Neural progenitor cell (in vitro differentiated cells): ENCODE data around the gene TPP2. TPM values are rescaled to one million over a fixed set of nuclear protein-coding genes. Genes with fewer than 3 reads are reported as not detected.

Experiments used
- DNase-seq: peaks from one replicate; pipeline ENCODE4 v3.0.0-alpha.2; 2016; ENCODE audit warnings: low spot score
- H2AFZ ChIP-seq: fragments of 200-600 bp; sonication (generic); replicated peaks from 2 replicates; pipeline ENCODE4 v1.6.1; 2016; ENCODE audit warnings: antibody characterized with exemption
- H3F3A ChIP-seq: fragments of 200-600 bp; sonication (generic); 2 replicates; pipeline ENCODE4 v1.6.1; 2016; ENCODE audit warnings: antibody characterized with exemption, low read depth
- H3K27ac ChIP-seq: fragments of 200-600 bp; sonication (generic); 2 replicates; pipeline ENCODE4 v1.5.1; 2016; ENCODE audit warnings: mild to moderate bottlenecking
- H3K27me3 ChIP-seq: fragments of 200-600 bp; sonication (generic); 2 replicates; pipeline ENCODE4 v1.6.1; 2016; ENCODE audit warnings: mild to moderate bottlenecking, moderate library complexity
- H3K36me3 ChIP-seq: fragments of 200-600 bp; sonication (generic); 2 replicates; pipeline ENCODE4 v1.5.1; 2016
- H3K4me1 ChIP-seq: fragments of 200-600 bp; sonication (generic); 2 replicates; pipeline ENCODE4 v1.6.1; 2016; ENCODE audit warnings: mixed run types
- H3K4me2 ChIP-seq: fragments of 200-600 bp; sonication (generic); 2 replicates; pipeline ENCODE4 v1.6.1; 2016
- H3K4me3 ChIP-seq: fragments of 200-600 bp; sonication (generic); 2 replicates; pipeline ENCODE4 v1.5.1; 2016
- H3K79me2 ChIP-seq: fragments of 200-600 bp; sonication (generic); 2 replicates; pipeline ENCODE4 v1.6.1; 2016; ENCODE audit warnings: low read depth
- H3K9ac ChIP-seq: fragments of 200-600 bp; sonication (generic); 2 replicates; pipeline ENCODE4 v1.6.1; 2016
- H3K9me3 ChIP-seq: fragments of 200-600 bp; sonication (generic); 2 replicates; pipeline ENCODE4 v1.5.1; 2016; ENCODE audit warnings: low read depth
- H4K20me1 ChIP-seq: fragments of 200-600 bp; sonication (generic); 2 replicates; pipeline ENCODE4 v1.6.1; 2016; ENCODE audit warnings: low read depth
- H3K27ac Mint-ChIP-seq: 3 replicates; pipeline ENCODE4 v1.8.0; 2021; ENCODE audit warnings: mixed read lengths
- H3K27me3 Mint-ChIP-seq: 2 replicates; pipeline ENCODE4 v1.8.0; 2022; ENCODE audit warnings: low read depth, mild to moderate bottlenecking, inconsistent platforms, moderate library complexity, mixed read lengths; ENCODE audit not compliant: insufficient read depth
- H3K36me3 Mint-ChIP-seq: 3 replicates; pipeline ENCODE4 v1.8.0; 2021; ENCODE audit warnings: mixed read lengths
- H3K4me1 Mint-ChIP-seq: 3 replicates; pipeline ENCODE4 v1.8.0; 2021; ENCODE audit warnings: mixed read lengths
- H3K4me3 Mint-ChIP-seq: 3 replicates; pipeline ENCODE4 v1.8.0; 2021; ENCODE audit warnings: mild to moderate bottlenecking, moderate library complexity, mixed read lengths
- H3K9me3 Mint-ChIP-seq: 3 replicates; pipeline ENCODE4 v1.8.0; 2020; ENCODE audit warnings: mixed read lengths
- EZH2 ChIP-seq: fragments of 200-600 bp; sonication (generic); IDR thresholded peaks from 2 replicates; pipeline ENCODE4 v1.6.1; 2017; ENCODE audit warnings: antibody characterized with exemption, mild to moderate bottlenecking, moderate library complexity
- EZH2phosphoT487 ChIP-seq: fragments of 200-600 bp; sonication (generic); IDR thresholded peaks from 2 replicates; pipeline ENCODE4 v1.6.1; 2017; ENCODE audit warnings: antibody characterized with exemption
- total RNA-seq: library from RNA; depleted of rRNA; stranded (reverse); fragments of >200 nt; gene quantifications from 2 replicates; pipeline ENCODE4 v1.2.3, GENCODE V29; 2015; ENCODE audit warnings: low replicate concordance
- TF ChIP-seq, protein P1 (sequence below): fragments of 200-600 bp; sonication (generic); IDR thresholded peaks from 2 replicates; pipeline ENCODE4 v1.5.1; 2017; ENCODE audit warnings: antibody characterized with exemption, mild to moderate bottlenecking

Gene TPP2
- total RNA-seq, 1 donor from 2014 or later, result 137 TPM

DNA sequence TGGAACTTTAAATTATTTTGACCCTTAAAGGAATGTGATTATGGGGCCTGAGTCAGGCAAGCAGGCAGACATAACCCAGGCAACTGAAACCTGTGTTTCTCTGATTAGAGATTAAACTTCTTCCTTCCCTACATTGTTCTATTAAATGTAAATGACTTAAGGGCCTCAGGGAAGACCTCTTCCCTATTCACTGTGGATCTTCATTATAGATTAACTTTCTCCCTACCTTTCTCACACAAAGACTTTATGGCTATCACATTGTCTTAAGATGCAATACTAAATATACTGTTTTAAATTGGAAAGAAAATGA is 106.9 kb downstream of the TPP2 start:
- Histone ChIP-seq H3K9me3 (no peaks in the 10 kb centered on the region), H3K9ac (no peak overlapping the region), H3K4me2 (no peak overlapping the region), H3F3A (no peaks in the 10 kb centered on the region), H3K79me2 (no peaks in the 10 kb centered on the region), H3K27ac (no peak overlapping the region), H3K27me3 (no peaks in the 10 kb centered on the region), H2AFZ (no peak overlapping the region), H3K4me1 (no peaks in the 10 kb centered on the region), H3K36me3 (no peaks in the 10 kb centered on the region), H4K20me1 (no peaks in the 10 kb centered on the region), H3K4me3 (no peak overlapping the region)
- H3K27ac Mint-ChIP-seq, result no peak overlapping the region
- H3K27me3 Mint-ChIP-seq, result peaks cover 2% of the 10 kb centered on the region
- peaks cover 3% of the 10 kb centered on the region for H3K9me3 Mint-ChIP-seq
- H3K36me3 Mint-ChIP-seq, result no peaks in the 10 kb centered on the region
- no peak for TF ChIP-seq EZH2
- TF ChIP-seq, protein P1, sequence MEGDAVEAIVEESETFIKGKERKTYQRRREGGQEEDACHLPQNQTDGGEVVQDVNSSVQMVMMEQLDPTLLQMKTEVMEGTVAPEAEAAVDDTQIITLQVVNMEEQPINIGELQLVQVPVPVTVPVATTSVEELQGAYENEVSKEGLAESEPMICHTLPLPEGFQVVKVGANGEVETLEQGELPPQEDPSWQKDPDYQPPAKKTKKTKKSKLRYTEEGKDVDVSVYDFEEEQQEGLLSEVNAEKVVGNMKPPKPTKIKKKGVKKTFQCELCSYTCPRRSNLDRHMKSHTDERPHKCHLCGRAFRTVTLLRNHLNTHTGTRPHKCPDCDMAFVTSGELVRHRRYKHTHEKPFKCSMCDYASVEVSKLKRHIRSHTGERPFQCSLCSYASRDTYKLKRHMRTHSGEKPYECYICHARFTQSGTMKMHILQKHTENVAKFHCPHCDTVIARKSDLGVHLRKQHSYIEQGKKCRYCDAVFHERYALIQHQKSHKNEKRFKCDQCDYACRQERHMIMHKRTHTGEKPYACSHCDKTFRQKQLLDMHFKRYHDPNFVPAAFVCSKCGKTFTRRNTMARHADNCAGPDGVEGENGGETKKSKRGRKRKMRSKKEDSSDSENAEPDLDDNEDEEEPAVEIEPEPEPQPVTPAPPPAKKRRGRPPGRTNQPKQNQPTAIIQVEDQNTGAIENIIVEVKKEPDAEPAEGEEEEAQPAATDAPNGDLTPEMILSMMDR, result no peak
- no peak for TF ChIP-seq EZH2phosphoT487
- H3K4me3 Mint-ChIP-seq, result no peak overlapping the region
- H3K4me1 Mint-ChIP-seq, result peaks cover 11% of the 10 kb centered on the region
- no peak for DNase-seq

DNA sequence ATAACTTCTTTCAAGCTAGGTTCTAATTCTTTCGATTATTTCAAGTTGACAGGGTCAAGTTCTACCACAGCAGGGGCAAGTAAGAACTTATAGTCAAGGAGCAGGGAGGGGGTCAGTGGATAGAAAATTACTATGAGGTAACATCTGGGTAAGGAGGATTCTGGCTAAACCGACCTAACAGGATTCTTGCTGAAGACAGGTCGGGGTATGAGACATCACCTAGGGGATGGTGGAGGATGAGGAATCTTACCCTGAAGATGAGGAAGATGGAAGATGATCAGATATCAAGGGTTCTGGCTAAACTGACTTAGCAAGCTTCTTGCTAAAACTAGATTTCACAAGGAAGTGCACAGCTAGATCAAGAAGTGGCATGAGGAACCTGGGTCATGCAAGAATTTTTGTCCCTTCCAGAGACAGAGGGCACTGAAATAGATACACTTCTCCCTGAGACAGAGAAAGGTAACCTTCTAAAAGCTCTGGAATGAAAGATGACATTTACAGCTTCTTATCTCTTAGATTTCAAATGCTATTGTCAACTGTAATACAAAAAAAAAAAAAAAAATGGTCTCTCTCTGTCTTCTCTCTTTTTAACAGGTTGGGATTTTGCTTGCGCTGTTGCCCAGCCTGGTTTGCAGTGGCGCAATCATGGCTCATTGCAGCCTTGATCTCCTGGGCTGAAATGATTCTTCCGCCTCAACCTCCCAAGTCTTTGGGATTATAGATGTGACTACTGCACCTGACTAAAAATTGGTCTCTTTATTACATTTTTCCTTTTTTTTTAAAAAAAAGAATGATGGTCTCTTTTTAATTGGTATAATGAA is 107.7 kb downstream of the TPP2 start:
- Histone ChIP-seq H3K27me3 (no peaks in the 10 kb centered on the region), H3K27ac (no peak overlapping the region), H3K4me1 (no peaks in the 10 kb centered on the region), H3K36me3 (no peaks in the 10 kb centered on the region), H3K4me2 (no peak overlapping the region), H3F3A (no peaks in the 10 kb centered on the region), H4K20me1 (no peaks in the 10 kb centered on the region), H2AFZ (no peak overlapping the region), H3K4me3 (no peak overlapping the region), H3K9ac (no peak overlapping the region), H3K79me2 (no peaks in the 10 kb centered on the region), H3K9me3 (no peaks in the 10 kb centered on the region)
- Mint-ChIP-seq H3K27me3 (peaks cover 2% of the 10 kb centered on the region), H3K36me3 (no peaks in the 10 kb centered on the region), H3K27ac (no peak overlapping the region), H3K9me3 (no peaks in the 10 kb centered on the region), H3K4me3 (no peak overlapping the region), H3K4me1 (peaks cover 11% of the 10 kb centered on the region)
- TF ChIP-seq, protein P1, result no peak
- no peak for TF ChIP-seq EZH2phosphoT487
- no peak for TF ChIP-seq EZH2
- DNase-seq, result no peak

DNA sequence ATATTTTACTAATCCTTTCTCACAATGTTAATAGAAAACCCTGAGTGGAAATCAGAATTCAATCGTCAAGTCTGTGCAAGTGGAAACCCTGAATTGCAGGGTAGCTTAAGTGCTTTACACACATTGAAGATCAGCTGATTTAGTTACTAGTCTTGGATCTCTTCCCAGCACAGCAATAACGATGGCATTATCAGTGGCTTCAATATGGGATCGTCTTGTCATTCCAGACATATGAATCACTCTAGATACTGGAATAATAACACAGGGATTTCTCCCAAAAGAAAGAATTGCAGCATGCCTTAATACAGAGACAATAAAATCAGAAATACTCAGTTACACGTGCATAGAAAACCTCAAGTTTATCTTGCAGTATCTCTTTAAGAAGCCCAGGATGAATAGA is 110.7 kb downstream of the TPP2 start:
- no peak for DNase-seq
- TF ChIP-seq, protein P1, result no peak
- no peak for TF ChIP-seq EZH2
- no peak for TF ChIP-seq EZH2phosphoT487
- Histone ChIP-seq H4K20me1 (no peaks in the 10 kb centered on the region), H3K4me2 (no peak overlapping the region), H3K9ac (no peak overlapping the region), H3F3A (no peaks in the 10 kb centered on the region), H3K27me3 (no peaks in the 10 kb centered on the region), H3K4me1 (no peaks in the 10 kb centered on the region), H3K36me3 (no peaks in the 10 kb centered on the region), H3K79me2 (no peaks in the 10 kb centered on the region), H3K27ac (no peak overlapping the region), H3K9me3 (no peaks in the 10 kb centered on the region), H2AFZ (no peak overlapping the region), H3K4me3 (no peak overlapping the region)
- Mint-ChIP-seq H3K27ac (no peak overlapping the region), H3K27me3 (peaks cover 2% of the 10 kb centered on the region), H3K4me1 (peaks cover 11% of the 10 kb centered on the region), H3K4me3 (no peak overlapping the region), H3K36me3 (no peaks in the 10 kb centered on the region), H3K9me3 (no peaks in the 10 kb centered on the region)
